GM12892 (cell line): ENCODE measurements around the gene SLC52A1.

Experiments used
- POLR2A ChIP-seq: IDR thresholded peaks from 2 replicates; pipeline ENCODE4 v1.6.1; 2011; ENCODE audit warnings: low read depth, low read length, control low read depth
- POLR2AphosphoS5 ChIP-seq: IDR thresholded peaks from 2 replicates; pipeline ENCODE4 v1.6.1; 2011; ENCODE audit warnings: low read depth, low read length, control low read depth

GRCh38 chr17:5055543-5055942 is 20.3 kb upstream of the SLC52A1 start:
- no peak for TF ChIP-seq POLR2AphosphoS5
- no peak for TF ChIP-seq POLR2A
